Neural progenitor cell (in vitro differentiated cells): ENCODE measurements around the gene SUSD1. TPM values are rescaled to one million over a fixed set of nuclear protein-coding genes. Genes with fewer than 3 reads are reported as not detected.

Experiments
- DNase-seq: peaks from one replicate; pipeline ENCODE4 v3.0.0-alpha.2; 2016; ENCODE audit warnings: low spot score
- H2AFZ ChIP-seq: fragments of 200-600 bp; sonication (generic); replicated peaks from 2 replicates; pipeline ENCODE4 v1.6.1; 2016; ENCODE audit warnings: antibody characterized with exemption
- H3F3A ChIP-seq: fragments of 200-600 bp; sonication (generic); 2 replicates; pipeline ENCODE4 v1.6.1; 2016; ENCODE audit warnings: antibody characterized with exemption, low read depth
- H3K27ac ChIP-seq: fragments of 200-600 bp; sonication (generic); 2 replicates; pipeline ENCODE4 v1.5.1; 2016; ENCODE audit warnings: mild to moderate bottlenecking
- H3K27me3 ChIP-seq: fragments of 200-600 bp; sonication (generic); 2 replicates; pipeline ENCODE4 v1.6.1; 2016; ENCODE audit warnings: mild to moderate bottlenecking, moderate library complexity
- H3K36me3 ChIP-seq: fragments of 200-600 bp; sonication (generic); 2 replicates; pipeline ENCODE4 v1.5.1; 2016
- H3K4me1 ChIP-seq: fragments of 200-600 bp; sonication (generic); 2 replicates; pipeline ENCODE4 v1.6.1; 2016; ENCODE audit warnings: mixed run types
- H3K4me2 ChIP-seq: fragments of 200-600 bp; sonication (generic); 2 replicates; pipeline ENCODE4 v1.6.1; 2016
- H3K4me3 ChIP-seq: fragments of 200-600 bp; sonication (generic); 2 replicates; pipeline ENCODE4 v1.5.1; 2016
- H3K79me2 ChIP-seq: fragments of 200-600 bp; sonication (generic); 2 replicates; pipeline ENCODE4 v1.6.1; 2016; ENCODE audit warnings: low read depth
- H3K9ac ChIP-seq: fragments of 200-600 bp; sonication (generic); 2 replicates; pipeline ENCODE4 v1.6.1; 2016
- H3K9me3 ChIP-seq: fragments of 200-600 bp; sonication (generic); 2 replicates; pipeline ENCODE4 v1.5.1; 2016; ENCODE audit warnings: low read depth
- H4K20me1 ChIP-seq: fragments of 200-600 bp; sonication (generic); 2 replicates; pipeline ENCODE4 v1.6.1; 2016; ENCODE audit warnings: low read depth
- H3K27ac Mint-ChIP-seq: 3 replicates; pipeline ENCODE4 v1.8.0; 2021; ENCODE audit warnings: mixed read lengths
- H3K27me3 Mint-ChIP-seq: 2 replicates; pipeline ENCODE4 v1.8.0; 2022; ENCODE audit warnings: low read depth, mild to moderate bottlenecking, inconsistent platforms, moderate library complexity, mixed read lengths; ENCODE audit not compliant: insufficient read depth
- H3K36me3 Mint-ChIP-seq: 3 replicates; pipeline ENCODE4 v1.8.0; 2021; ENCODE audit warnings: mixed read lengths
- H3K4me1 Mint-ChIP-seq: 3 replicates; pipeline ENCODE4 v1.8.0; 2021; ENCODE audit warnings: mixed read lengths
- H3K4me3 Mint-ChIP-seq: 3 replicates; pipeline ENCODE4 v1.8.0; 2021; ENCODE audit warnings: mild to moderate bottlenecking, moderate library complexity, mixed read lengths
- H3K9me3 Mint-ChIP-seq: 3 replicates; pipeline ENCODE4 v1.8.0; 2020; ENCODE audit warnings: mixed read lengths
- EZH2 ChIP-seq: fragments of 200-600 bp; sonication (generic); IDR thresholded peaks from 2 replicates; pipeline ENCODE4 v1.6.1; 2017; ENCODE audit warnings: antibody characterized with exemption, mild to moderate bottlenecking, moderate library complexity
- EZH2phosphoT487 ChIP-seq: fragments of 200-600 bp; sonication (generic); IDR thresholded peaks from 2 replicates; pipeline ENCODE4 v1.6.1; 2017; ENCODE audit warnings: antibody characterized with exemption
- small RNA-seq: library from RNA; depleted of rRNA; stranded (forward); fragments of <200 nt; gene quantifications from one replicate; pipeline ENCODE3, GENCODE V24; 2015
- total RNA-seq: library from RNA; depleted of rRNA; stranded (reverse); fragments of >200 nt; gene quantifications from 2 replicates; pipeline ENCODE4 v1.2.3, GENCODE V29; 2015; ENCODE audit warnings: low replicate concordance
- TF ChIP-seq, protein P1 (sequence below): fragments of 200-600 bp; sonication (generic); IDR thresholded peaks from 2 replicates; pipeline ENCODE4 v1.5.1; 2017; ENCODE audit warnings: antibody characterized with exemption, mild to moderate bottlenecking

The SUSD1 gene
- total RNA-seq, 1 donor from 2014 or later: 12.0 TPM

DNA sequence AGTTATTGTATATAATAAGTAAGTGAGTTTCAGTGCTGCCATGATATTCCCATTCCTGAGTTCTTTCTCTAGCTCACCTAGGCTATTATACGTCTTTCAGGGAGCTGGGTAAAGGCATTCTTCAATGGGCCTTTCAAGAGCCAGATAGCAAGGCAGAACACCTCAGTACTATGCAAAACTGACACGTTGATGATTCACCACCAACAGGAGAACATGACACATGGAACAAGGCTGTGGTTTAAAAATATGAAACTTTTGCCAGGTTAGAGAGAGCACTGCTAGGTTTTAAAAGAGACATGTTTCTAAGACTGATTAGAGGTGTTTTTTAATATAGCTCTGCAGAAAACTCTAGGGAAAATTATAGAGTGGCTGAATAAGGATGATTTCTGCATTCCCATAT is 182.6 kb downstream of the SUSD1 start:
- no peak overlapping the region for H3K4me3 ChIP-seq
- peaks cover 4% of the 10 kb centered on the region for H3K9me3 Mint-ChIP-seq
- TF ChIP-seq EZH2phosphoT487 (no peak), EZH2 (no peak)
- TF ChIP-seq, protein P1, sequence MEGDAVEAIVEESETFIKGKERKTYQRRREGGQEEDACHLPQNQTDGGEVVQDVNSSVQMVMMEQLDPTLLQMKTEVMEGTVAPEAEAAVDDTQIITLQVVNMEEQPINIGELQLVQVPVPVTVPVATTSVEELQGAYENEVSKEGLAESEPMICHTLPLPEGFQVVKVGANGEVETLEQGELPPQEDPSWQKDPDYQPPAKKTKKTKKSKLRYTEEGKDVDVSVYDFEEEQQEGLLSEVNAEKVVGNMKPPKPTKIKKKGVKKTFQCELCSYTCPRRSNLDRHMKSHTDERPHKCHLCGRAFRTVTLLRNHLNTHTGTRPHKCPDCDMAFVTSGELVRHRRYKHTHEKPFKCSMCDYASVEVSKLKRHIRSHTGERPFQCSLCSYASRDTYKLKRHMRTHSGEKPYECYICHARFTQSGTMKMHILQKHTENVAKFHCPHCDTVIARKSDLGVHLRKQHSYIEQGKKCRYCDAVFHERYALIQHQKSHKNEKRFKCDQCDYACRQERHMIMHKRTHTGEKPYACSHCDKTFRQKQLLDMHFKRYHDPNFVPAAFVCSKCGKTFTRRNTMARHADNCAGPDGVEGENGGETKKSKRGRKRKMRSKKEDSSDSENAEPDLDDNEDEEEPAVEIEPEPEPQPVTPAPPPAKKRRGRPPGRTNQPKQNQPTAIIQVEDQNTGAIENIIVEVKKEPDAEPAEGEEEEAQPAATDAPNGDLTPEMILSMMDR: no peak
- H3K36me3 ChIP-seq: no peaks in the 10 kb centered on the region
- H3K27ac ChIP-seq: no peak overlapping the region
- peaks cover 4% of the 10 kb centered on the region for H3K27me3 Mint-ChIP-seq
- H4K20me1 ChIP-seq: no peaks in the 10 kb centered on the region
- no peak overlapping the region for H3K27ac Mint-ChIP-seq
- H3F3A ChIP-seq: no peaks in the 10 kb centered on the region
- H3K27me3 ChIP-seq: no peaks in the 10 kb centered on the region
- H3K4me1 ChIP-seq: no peaks in the 10 kb centered on the region
- H2AFZ ChIP-seq: no peak overlapping the region
- no peak for DNase-seq
- no peak overlapping the region for H3K4me2 ChIP-seq
- no peak overlapping the region for H3K9ac ChIP-seq
- H3K79me2 ChIP-seq: no peaks in the 10 kb centered on the region
- no peaks in the 10 kb centered on the region for H3K9me3 ChIP-seq
- no peaks in the 10 kb centered on the region for H3K4me1 Mint-ChIP-seq
- no peak overlapping the region for H3K4me3 Mint-ChIP-seq
- no peaks in the 10 kb centered on the region for H3K36me3 Mint-ChIP-seq

GRCh38 chr9:111991179-111991578 is 183.9 kb downstream of the SUSD1 start:
- no peak for DNase-seq
- no peaks in the 10 kb centered on the region for H3K36me3 Mint-ChIP-seq
- no peak overlapping the region for H3K9ac ChIP-seq
- no peaks in the 10 kb centered on the region for H3K79me2 ChIP-seq
- peaks cover 4% of the 10 kb centered on the region for H3K27me3 Mint-ChIP-seq
- no peak overlapping the region for H3K4me2 ChIP-seq
- H3K36me3 ChIP-seq: no peaks in the 10 kb centered on the region
- no peaks in the 10 kb centered on the region for H4K20me1 ChIP-seq
- no peaks in the 10 kb centered on the region for H3K4me1 ChIP-seq
- no peak overlapping the region for H3K27ac ChIP-seq
- no peak overlapping the region for H3K27ac Mint-ChIP-seq
- no peaks in the 10 kb centered on the region for H3K27me3 ChIP-seq
- no peak overlapping the region for H3K4me3 Mint-ChIP-seq
- no peaks in the 10 kb centered on the region for H3F3A ChIP-seq
- peaks cover 4% of the 10 kb centered on the region for H3K9me3 Mint-ChIP-seq
- no peak overlapping the region for H3K4me3 ChIP-seq
- no peak overlapping the region for H2AFZ ChIP-seq
- TF ChIP-seq, protein P1: no peak
- TF ChIP-seq EZH2: no peak
- TF ChIP-seq EZH2phosphoT487: no peak
- no peaks in the 10 kb centered on the region for H3K9me3 ChIP-seq
- no peaks in the 10 kb centered on the region for H3K4me1 Mint-ChIP-seq

Small RNAs within 50 kb of the gene (small RNA-seq; reads per million reads assigned to genes)
- not detected for gene RF00019
- gene RNU6-710P: not detected
- not detected for gene RNU6-855P

Other genes with a start within 250 kb of the SUSD1 start
- gene PTBP3, start 158.3 kb upstream of the SUSD1 start, total RNA-seq: 84.7 and 85.3 TPM in 2 replicates
- gene HSDL2, start 204.8 kb upstream of the SUSD1 start, total RNA-seq: 14.5 and 23.8 TPM in 2 replicates